NOMO-1 (cell line): ENCODE data around the gene ABLIM2.

Source experiments
- DNase-seq, 2 experiments: peaks; one replicate each; lab custom pipeline; 2025; ENCODE audit not compliant: unreplicated experiment in 2 of 2; lab: John Stamatoyannopoulos, UW

The ABLIM2 gene

GRCh38 chr4:8106451-8107025 is 52.1 kb downstream of the ABLIM2 start:
- DNase-seq, result no peak

- no peak for DNase-seq
Measured at GRCh38 chr4:8105306-8106100, 53.1 kb downstream of the ABLIM2 start.

GRCh38 chr4:8104491-8105305 is 53.9 kb downstream of the ABLIM2 start:
- DNase-seq, result no peak

- no peak for DNase-seq
Measured at GRCh38 chr4:8103421-8104390, 54.9 kb downstream of the ABLIM2 start.

GRCh38 chr4:8102831-8103230 is 55.8 kb downstream of the ABLIM2 start:
- DNase-seq, result no peak

GRCh38 chr4:8102076-8102355 is 56.6 kb downstream of the ABLIM2 start:
- DNase-seq, result no peak

GRCh38 chr4:8101213-8102075 is 57.2 kb downstream of the ABLIM2 start:
- DNase-seq, result no peak

GRCh38 chr4:8099981-8100464 is 58.6 kb downstream of the ABLIM2 start:
- no peak for DNase-seq

- no peak for DNase-seq
Measured at GRCh38 chr4:8098506-8098905, 60.1 kb downstream of the ABLIM2 start.

GRCh38 chr4:8097721-8098345 is 60.8 kb downstream of the ABLIM2 start:
- no peak for DNase-seq

GRCh38 chr4:8097141-8097541 is 61.5 kb downstream of the ABLIM2 start:
- DNase-seq, result no peak

GRCh38 chr4:8096690-8097061 is 61.9 kb downstream of the ABLIM2 start:
- no peak for DNase-seq

- DNase-seq, result no peak
Measured at GRCh38 chr4:8095956-8096689, 62.5 kb downstream of the ABLIM2 start.

- DNase-seq, result no peak
Measured at GRCh38 chr4:8093587-8094274, 64.9 kb downstream of the ABLIM2 start.

- DNase-seq, result no peak
Measured at GRCh38 chr4:8092282-8092681, 66.3 kb downstream of the ABLIM2 start.

- DNase-seq, result peak in 1 of 2 experiments; percentile 29
Measured at GRCh38 chr4:8090744-8091301, 67.8 kb downstream of the ABLIM2 start.

GRCh38 chr4:8090312-8090711 is 68.3 kb downstream of the ABLIM2 start:
- no peak for DNase-seq

GRCh38 chr4:8089862-8090261 is 68.8 kb downstream of the ABLIM2 start:
- no peak for DNase-seq
